ENCODE data around the gene MAP3K5.

MAP3K5 gene

GRCh38 chr6:136538836-136539235 lies 253.4 kb downstream of the MAP3K5 start:
- no peak for DNase-seq (ENCODE audit: low spot score)

- no peak for DNase-seq (ENCODE audit: low spot score)
These were observed 256.2 kb downstream of the MAP3K5 start for GRCh38 chr6:136535880-136536650.

GRCh38 chr6:136535017-136535765 lies 257.1 kb downstream of the MAP3K5 start:
- no peak for DNase-seq (ENCODE audit: low spot score)

GRCh38 chr6:136534268-136534667 lies 258.0 kb downstream of the MAP3K5 start:
- DNase-seq (ENCODE audit: low spot score): no peak

- DNase-seq (ENCODE audit: low spot score): no peak
These were observed 258.8 kb downstream of the MAP3K5 start for GRCh38 chr6:136533487-136533886.

GRCh38 chr6:136532030-136532429 lies 260.2 kb downstream of the MAP3K5 start:
- DNase-seq (ENCODE audit: low spot score): no peak

- no peak for DNase-seq (ENCODE audit: low spot score)
These were observed 262.6 kb downstream of the MAP3K5 start for GRCh38 chr6:136529710-136530109.

GRCh38 chr6:136528477-136528876 lies 263.8 kb downstream of the MAP3K5 start:
- DNase-seq (ENCODE audit: low spot score): no peak

GRCh38 chr6:136527831-136528230 lies 264.4 kb downstream of the MAP3K5 start:
- no peak for DNase-seq (ENCODE audit: low spot score)

GRCh38 chr6:136526937-136527336 lies 265.3 kb downstream of the MAP3K5 start:
- DNase-seq (ENCODE audit: low spot score): no peak

- peak; percentile 8 for DNase-seq (ENCODE audit: low spot score)
These were observed 265.9 kb downstream of the MAP3K5 start for GRCh38 chr6:136526196-136526930.

GRCh38 chr6:136525586-136526195 lies 266.6 kb downstream of the MAP3K5 start:
- no peak for DNase-seq (ENCODE audit: low spot score)

- DNase-seq (ENCODE audit: low spot score): no peak
These were observed 267.3 kb downstream of the MAP3K5 start for GRCh38 chr6:136524936-136525413.

- DNase-seq (ENCODE audit: low spot score): no peak
These were observed 267.8 kb downstream of the MAP3K5 start for GRCh38 chr6:136524339-136524935.

GRCh38 chr6:136523196-136523595 lies 269.1 kb downstream of the MAP3K5 start:
- DNase-seq (ENCODE audit: low spot score): no peak

- DNase-seq (ENCODE audit: low spot score): no peak
These were observed 269.6 kb downstream of the MAP3K5 start for GRCh38 chr6:136522636-136523035.

GRCh38 chr6:136521911-136522310 lies 270.4 kb downstream of the MAP3K5 start:
- no peak for DNase-seq (ENCODE audit: low spot score)

GRCh38 chr6:136521427-136521826 lies 270.9 kb downstream of the MAP3K5 start:
- DNase-seq (ENCODE audit: low spot score): no peak

GRCh38 chr6:136520517-136520916 lies 271.8 kb downstream of the MAP3K5 start:
- no peak for DNase-seq (ENCODE audit: low spot score)

- no peak for DNase-seq (ENCODE audit: low spot score)
These were observed 274.7 kb downstream of the MAP3K5 start for GRCh38 chr6:136517582-136517981.

GRCh38 chr6:136517002-136517401 lies 275.3 kb downstream of the MAP3K5 start:
- DNase-seq (ENCODE audit: low spot score): no peak

GRCh38 chr6:136514591-136514990 lies 277.7 kb downstream of the MAP3K5 start:
- DNase-seq (ENCODE audit: low spot score): no peak
